ENCODE data around the gene INPP5D. TPM values are rescaled to one million over a fixed set of nuclear protein-coding genes. Genes with fewer than 3 reads are reported as not detected.

Gene INPP5D
- total RNA-seq, 2 experiments from 2014 or later: 79.5 to 92.6 TPM

- DNase-seq (ENCODE audit: low spot score): peak; percentile 42
- H3K9me2 ChIP-seq (ENCODE audit: insufficient read depth, low read length): no peaks in the 10 kb centered on the region
- peak overlapping the region; percentile 81 for H3K4me3 ChIP-seq (ENCODE audit: low read depth, low read length, poor library complexity, severe bottlenecking)
- H3K79me2 ChIP-seq (ENCODE audit: insufficient read depth, low read depth, low read length): peaks cover 42% of the 10 kb centered on the region
- CTCF ChIA-PET (ENCODE audit: unreplicated experiment): interaction anchor here (0.6 to 1.8 kb wide), 11 partner anchors 12 to 218 kb away, joined by 3 to 13 read pairs (median 4); no protein-coding TSS in a partner anchor
- no TSS peak for BruUV-seq (replicated peaks)
- H3K4me1 ChIP-seq (ENCODE audit: insufficient read depth, low read length, poor library complexity, severe bottlenecking): peaks cover 38% of the 10 kb centered on the region
- intact Hi-C loops (cut with micrococcal nuclease; ENCODE audit: unreplicated experiment): loop anchor here (1.0 to 5.0 kb wide), 3 partner anchors 64 to 191 kb away; partner anchors contain the start of gene ATG16L1
- peaks cover 27% of the 10 kb centered on the region for H3K36me3 ChIP-seq (ENCODE audit: insufficient read depth, low read length)
- H4K20me1 ChIP-seq (ENCODE audit: insufficient read depth, low read length): peaks cover 29% of the 10 kb centered on the region
- H3K27ac ChIP-seq (ENCODE audit: low read depth, low read length, poor library complexity, severe bottlenecking): peak overlapping the region; percentile 87
- no peak for TF ChIP-seq CTCF (conservative IDR thresholded peaks at IDR 0.05; ENCODE audit: low read length)
- no peak for TF ChIP-seq EZH2phosphoT487 (IDR thresholded peaks at IDR 0.05; ENCODE audit: borderline replicate concordance, low read depth, low read length)
- no peaks in the 10 kb centered on the region for H3K9me3 ChIP-seq (ENCODE audit: low read length)
- no peak overlapping the region for H2AFZ ChIP-seq (ENCODE audit: low read length)
- peak overlapping the region; percentile 98 for H3K4me2 ChIP-seq (ENCODE audit: low read length)
- POLR2A ChIA-PET: interaction anchor here (0.6 to 3.4 kb wide), 27 partner anchors 9 to 794 kb away, joined by 3 to 40 read pairs (median 6); partner anchors contain the start of genes ATG16L1 and HJURP
These were observed 398 bp downstream of the INPP5D start for GRCh38 chr2:233060501-233060979.

- H3K4me3 ChIP-seq (ENCODE audit: low read depth, low read length, poor library complexity, severe bottlenecking): peak overlapping the region; percentile 81
- no peaks in the 10 kb centered on the region for H3K9me2 ChIP-seq (ENCODE audit: insufficient read depth, low read length)
- peaks cover 30% of the 10 kb centered on the region for H3K36me3 ChIP-seq (ENCODE audit: insufficient read depth, low read length)
- peaks cover 29% of the 10 kb centered on the region for H4K20me1 ChIP-seq (ENCODE audit: insufficient read depth, low read length)
- CTCF ChIA-PET (ENCODE audit: unreplicated experiment): interaction anchor here (0.6 to 1.8 kb wide), 11 partner anchors 12 to 219 kb away, joined by 3 to 13 read pairs (median 4); no protein-coding TSS in a partner anchor
- no TSS peak for BruUV-seq (replicated peaks)
- H2AFZ ChIP-seq (ENCODE audit: low read length): no peak overlapping the region
- H3K4me1 ChIP-seq (ENCODE audit: insufficient read depth, low read length, poor library complexity, severe bottlenecking): peaks cover 38% of the 10 kb centered on the region
- TF ChIP-seq CTCF (conservative IDR thresholded peaks at IDR 0.05; ENCODE audit: low read length) (no peak), EZH2phosphoT487 (IDR thresholded peaks at IDR 0.05; ENCODE audit: borderline replicate concordance, low read depth, low read length) (no peak)
- H3K27ac ChIP-seq (ENCODE audit: low read depth, low read length, poor library complexity, severe bottlenecking): peak overlapping the region; percentile 87
- POLR2A ChIA-PET: interaction anchor here (0.6 to 3.4 kb wide), 28 partner anchors 9 to 1365 kb away, joined by 3 to 40 read pairs (median 6); partner anchors contain the start of genes ATG16L1 and HJURP
- H3K4me2 ChIP-seq (ENCODE audit: low read length): peak overlapping the region; percentile 98
- peaks cover 43% of the 10 kb centered on the region for H3K79me2 ChIP-seq (ENCODE audit: insufficient read depth, low read depth, low read length)
- intact Hi-C loops (cut with micrococcal nuclease; ENCODE audit: unreplicated experiment): loop anchor here (1.0 to 5.0 kb wide), 5 partner anchors 26 to 190 kb away; partner anchors contain the start of gene ATG16L1
- no peaks in the 10 kb centered on the region for H3K9me3 ChIP-seq (ENCODE audit: low read length)
- DNase-seq (ENCODE audit: low spot score): peak; percentile 86
These were observed 943 bp downstream of the INPP5D start for GRCh38 chr2:233060980-233061590.

All from OCI-LY7 (cell line).